Measurements from ENCODE around the gene CCNY. TPM values are rescaled to one million over a fixed set of nuclear protein-coding genes. Genes with fewer than 3 reads are reported as not detected.
A peak's percentile ranks its signal among the peaks of the same experiment; 100 is the strongest.

CCNY gene
- total RNA-seq, 1 donor from 2014 or later, result 27.2 TPM

DNA sequence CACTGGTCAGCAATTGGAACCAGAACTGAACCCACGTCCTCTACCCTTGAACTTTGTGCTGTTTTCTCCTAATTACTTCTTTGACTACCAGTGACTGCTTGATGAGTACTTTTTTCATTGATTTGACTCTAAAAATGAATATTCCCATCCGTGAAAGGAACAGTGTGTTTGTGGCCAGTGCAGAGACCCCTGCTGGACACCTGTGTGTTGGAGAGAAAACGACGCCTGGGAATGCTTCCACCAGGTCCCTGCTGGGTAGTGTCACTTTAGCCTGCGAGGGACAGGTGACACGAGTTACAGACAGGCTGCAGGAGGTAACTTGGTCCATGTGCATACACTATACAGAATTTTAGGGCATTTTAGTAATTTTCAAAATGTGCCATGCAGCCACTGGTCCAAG is 262.1 kb downstream of the CCNY start:
- TF ChIP-seq, protein P1, sequence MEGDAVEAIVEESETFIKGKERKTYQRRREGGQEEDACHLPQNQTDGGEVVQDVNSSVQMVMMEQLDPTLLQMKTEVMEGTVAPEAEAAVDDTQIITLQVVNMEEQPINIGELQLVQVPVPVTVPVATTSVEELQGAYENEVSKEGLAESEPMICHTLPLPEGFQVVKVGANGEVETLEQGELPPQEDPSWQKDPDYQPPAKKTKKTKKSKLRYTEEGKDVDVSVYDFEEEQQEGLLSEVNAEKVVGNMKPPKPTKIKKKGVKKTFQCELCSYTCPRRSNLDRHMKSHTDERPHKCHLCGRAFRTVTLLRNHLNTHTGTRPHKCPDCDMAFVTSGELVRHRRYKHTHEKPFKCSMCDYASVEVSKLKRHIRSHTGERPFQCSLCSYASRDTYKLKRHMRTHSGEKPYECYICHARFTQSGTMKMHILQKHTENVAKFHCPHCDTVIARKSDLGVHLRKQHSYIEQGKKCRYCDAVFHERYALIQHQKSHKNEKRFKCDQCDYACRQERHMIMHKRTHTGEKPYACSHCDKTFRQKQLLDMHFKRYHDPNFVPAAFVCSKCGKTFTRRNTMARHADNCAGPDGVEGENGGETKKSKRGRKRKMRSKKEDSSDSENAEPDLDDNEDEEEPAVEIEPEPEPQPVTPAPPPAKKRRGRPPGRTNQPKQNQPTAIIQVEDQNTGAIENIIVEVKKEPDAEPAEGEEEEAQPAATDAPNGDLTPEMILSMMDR (conservative IDR thresholded peaks at IDR 0.05; ENCODE audit: low read depth, low read length), result peak; percentile 62
- DNase-seq (ENCODE audit: low read depth), result no peak
- H3K4me3 ChIP-seq (ENCODE audit: low read depth, low read length), result no peak overlapping the region

DNA sequence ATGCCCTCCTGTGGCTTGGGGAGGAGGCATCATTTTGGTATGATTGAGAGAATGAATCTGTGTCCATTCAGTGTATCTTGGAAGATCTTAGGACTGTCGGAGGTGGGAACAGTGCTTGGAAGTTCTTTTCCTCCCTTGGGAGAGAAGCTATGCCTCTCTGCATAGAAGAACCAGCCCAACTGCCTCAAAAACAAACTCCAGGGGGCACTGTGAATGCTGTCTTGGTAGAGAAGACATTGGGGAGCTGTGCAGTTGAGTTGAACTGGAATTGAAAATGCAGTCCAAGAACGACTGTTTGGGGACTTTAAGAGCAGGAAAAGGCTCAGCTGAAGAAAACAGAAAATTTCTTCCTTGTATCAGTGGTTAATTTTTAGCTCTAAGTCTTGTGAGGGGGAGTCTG is 263.9 kb downstream of the CCNY start:
- H3K4me3 ChIP-seq (ENCODE audit: low read depth, low read length), result no peak overlapping the region
- TF ChIP-seq, protein P1 (conservative IDR thresholded peaks at IDR 0.05; ENCODE audit: low read depth, low read length), result peak; percentile 52
- no peak for DNase-seq (ENCODE audit: low read depth)

DNA sequence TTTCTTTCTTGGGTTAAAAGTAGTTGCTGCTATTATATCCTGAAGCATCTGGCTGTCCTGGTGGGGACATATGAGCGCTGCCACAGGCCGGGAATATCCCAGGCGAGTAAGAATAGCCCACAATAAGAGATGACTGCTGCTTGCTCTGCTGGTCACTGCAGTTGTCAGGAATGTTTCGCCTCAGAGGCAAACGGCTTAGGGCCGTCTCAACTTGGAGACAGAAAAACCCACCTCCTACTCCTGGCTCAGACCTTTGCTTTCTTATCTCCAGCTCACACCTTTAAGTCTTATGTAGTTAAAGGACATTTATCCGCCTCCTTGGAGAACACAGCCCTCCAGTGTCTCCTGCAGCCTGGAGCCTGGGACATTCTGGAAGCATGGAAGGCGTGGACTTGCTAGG is 268.9 kb downstream of the CCNY start, which contains the start of gene GJD4:
Gene GJD4 (plus strand): TSS at position 151 of the 400 bp plus-strand sequence. CDS start 227 bp downstream, at position 378.
- TF ChIP-seq, protein P1 (conservative IDR thresholded peaks at IDR 0.05; ENCODE audit: low read depth, low read length), result no peak
- no peak within 1 kb of the TSS for H3K4me3 ChIP-seq (ENCODE audit: low read depth, low read length)
- DNase-seq (ENCODE audit: low read depth), result no peak

DNA sequence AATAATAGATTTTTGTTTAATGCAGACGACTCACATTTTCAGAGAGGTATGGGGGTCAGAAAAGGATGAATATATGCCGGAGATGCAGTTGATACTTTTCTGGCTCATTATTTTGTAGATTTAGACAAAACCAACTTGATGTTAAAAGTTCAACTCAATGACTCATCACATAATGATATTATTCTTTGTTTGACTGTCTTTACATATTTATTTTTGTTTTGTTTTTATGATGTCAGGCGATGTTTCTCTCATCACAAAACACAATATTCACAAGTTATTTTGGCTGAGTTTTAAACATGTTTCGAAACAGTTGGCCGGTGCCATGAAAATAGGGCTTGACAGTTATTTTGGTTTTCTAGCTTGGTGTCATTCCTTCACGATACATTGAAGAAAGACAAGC is 270.1 kb downstream of the CCNY start:
- H3K4me3 ChIP-seq (ENCODE audit: low read depth, low read length), result no peak overlapping the region
- TF ChIP-seq, protein P1 (conservative IDR thresholded peaks at IDR 0.05; ENCODE audit: low read depth, low read length), result no peak
- no peak for DNase-seq (ENCODE audit: low read depth)

DNA sequence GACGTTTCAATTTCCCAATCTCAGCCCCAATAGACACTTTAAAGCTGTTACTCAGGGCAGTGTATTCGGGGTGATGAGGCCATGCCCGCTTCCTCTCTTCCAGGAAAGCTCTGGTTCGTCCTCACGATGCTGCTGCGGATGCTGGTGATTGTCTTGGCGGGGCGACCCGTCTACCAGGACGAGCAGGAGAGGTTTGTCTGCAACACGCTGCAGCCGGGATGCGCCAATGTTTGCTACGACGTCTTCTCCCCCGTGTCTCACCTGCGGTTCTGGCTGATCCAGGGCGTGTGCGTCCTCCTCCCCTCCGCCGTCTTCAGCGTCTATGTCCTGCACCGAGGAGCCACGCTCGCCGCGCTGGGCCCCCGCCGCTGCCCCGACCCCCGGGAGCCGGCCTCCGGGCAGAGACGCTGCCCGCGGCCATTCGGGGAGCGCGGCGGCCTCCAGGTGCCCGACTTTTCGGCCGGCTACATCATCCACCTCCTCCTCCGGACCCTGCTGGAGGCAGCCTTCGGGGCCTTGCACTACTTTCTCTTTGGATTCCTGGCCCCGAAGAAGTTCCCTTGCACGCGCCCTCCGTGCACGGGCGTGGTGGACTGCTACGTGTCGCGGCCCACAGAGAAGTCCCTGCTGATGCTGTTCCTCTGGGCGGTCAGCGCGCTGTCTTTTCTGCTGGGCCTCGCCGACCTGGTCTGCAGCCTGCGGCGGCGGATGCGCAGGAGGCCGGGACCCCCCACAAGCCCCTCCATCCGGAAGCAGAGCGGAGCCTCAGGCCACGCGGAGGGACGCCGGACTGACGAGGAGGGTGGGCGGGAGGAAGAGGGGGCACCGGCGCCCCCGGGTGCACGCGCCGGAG is 271.4 kb downstream of the CCNY start:
- peak overlapping the region; percentile 53 for H3K4me3 ChIP-seq (ENCODE audit: low read depth, low read length)
- TF ChIP-seq, protein P1 (conservative IDR thresholded peaks at IDR 0.05; ENCODE audit: low read depth, low read length), result no peak
- DNase-seq (ENCODE audit: low read depth), result no peak

DNA sequence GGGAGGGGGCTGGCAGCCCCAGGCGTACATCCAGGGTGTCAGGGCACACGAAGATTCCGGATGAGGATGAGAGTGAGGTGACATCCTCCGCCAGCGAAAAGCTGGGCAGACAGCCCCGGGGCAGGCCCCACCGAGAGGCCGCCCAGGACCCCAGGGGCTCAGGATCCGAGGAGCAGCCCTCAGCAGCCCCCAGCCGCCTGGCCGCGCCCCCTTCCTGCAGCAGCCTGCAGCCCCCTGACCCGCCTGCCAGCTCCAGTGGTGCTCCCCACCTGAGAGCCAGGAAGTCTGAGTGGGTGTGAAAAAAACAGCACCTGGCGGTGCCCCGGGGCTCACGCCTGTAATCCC is 272.0 kb downstream of the CCNY start:
- peak overlapping the region; percentile 53 for H3K4me3 ChIP-seq (ENCODE audit: low read depth, low read length)
- DNase-seq (ENCODE audit: low read depth), result no peak
- TF ChIP-seq, protein P1 (conservative IDR thresholded peaks at IDR 0.05; ENCODE audit: low read depth, low read length), result no peak

DNA sequence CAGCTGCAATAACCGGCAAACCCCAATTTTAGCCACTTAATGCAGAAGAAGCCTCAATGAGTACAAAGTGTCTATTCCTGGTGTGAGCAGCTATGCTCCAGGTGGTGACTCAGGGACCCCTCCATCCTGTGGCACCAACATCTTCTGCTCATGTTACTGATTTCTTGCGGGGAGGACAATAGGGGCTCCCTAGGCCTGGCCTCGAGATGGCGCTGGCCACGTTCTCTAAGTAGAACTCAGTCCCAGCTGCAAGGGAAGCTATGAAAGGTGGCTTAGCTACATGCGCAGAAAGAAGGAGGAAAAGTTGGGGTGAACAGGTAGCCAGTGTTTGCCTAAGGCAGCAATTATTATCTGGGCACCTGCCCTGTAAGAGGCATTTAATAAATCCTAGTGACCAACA is 275.4 kb downstream of the CCNY start:
- no peak overlapping the region for H3K4me3 ChIP-seq (ENCODE audit: low read depth, low read length)
- no peak for DNase-seq (ENCODE audit: low read depth)
- TF ChIP-seq, protein P1 (conservative IDR thresholded peaks at IDR 0.05; ENCODE audit: low read depth, low read length), result no peak

Measured in epithelial cell of proximal tubule (primary cell).